ELR (cell line): ENCODE measurements around the gene CDKN1B.

ENCODE experiments used
- DNase-seq: peaks from one replicate; pipeline ENCODE4 v3.0.0-alpha.2; 2015; ENCODE audit warnings: low read depth

The CDKN1B gene

GRCh38 chr12:12759234-12759915, 42.2 kb downstream of the CDKN1B start:
- no peak for DNase-seq

DNA sequence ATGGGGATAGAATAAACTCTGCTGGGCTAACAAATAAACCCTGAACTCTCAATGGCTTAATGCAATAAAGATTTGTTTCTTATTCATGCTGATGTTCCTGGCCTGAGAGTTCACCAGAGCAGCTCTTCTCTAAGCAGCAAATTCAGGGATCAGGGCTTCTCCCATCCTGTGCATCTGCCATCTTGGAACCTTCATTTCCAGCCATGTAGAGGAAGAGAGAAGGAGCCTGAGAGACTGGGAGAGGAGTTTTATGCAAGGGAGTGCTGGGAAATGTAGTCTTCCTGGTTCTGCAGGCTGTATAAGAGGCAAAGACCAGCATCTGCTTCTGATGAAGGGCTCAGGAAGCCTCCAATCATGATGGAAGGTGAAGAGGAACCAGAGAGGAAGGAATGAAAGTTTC, 47.7 kb downstream of the CDKN1B start:
- DNase-seq: no peak

DNA sequence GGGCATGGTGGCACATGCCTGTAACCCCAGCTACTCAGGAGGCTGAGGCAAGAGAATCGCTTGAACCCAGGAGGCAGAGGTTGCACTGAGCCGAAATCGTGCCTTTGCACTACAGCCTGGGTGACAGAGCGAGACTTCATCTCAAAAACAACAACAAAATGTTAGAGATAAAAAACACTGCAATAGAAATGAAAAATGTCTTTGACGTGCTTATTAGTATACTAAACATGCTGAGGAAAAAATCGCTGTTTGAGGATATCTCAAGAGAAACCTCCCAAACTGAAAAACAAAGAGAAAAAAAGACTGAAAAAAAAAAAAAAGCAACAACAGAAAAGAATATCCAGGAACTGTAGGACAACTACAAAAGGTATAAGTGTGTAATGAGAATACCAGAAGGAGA, 53.1 kb downstream of the CDKN1B start:
- DNase-seq: no peak
